Endothelial cell of umbilical vein (primary cell): Measurements from ENCODE around the gene KCNK15. TPM values are rescaled to one million over a fixed set of nuclear protein-coding genes. Genes with fewer than 3 reads are reported as not detected.

Experiments used
- BruUV-seq: library from RNA; stranded (reverse); fragments of 400-500 nt; replicated peaks from 2 replicates; lab custom pipeline; 2021; lab: Mats Ljungman, UMichigan
- CTCF ChIA-PET: fragments of 300-600, 350-600 bp; sonication (Branson Sonifier 250); formaldehyde crosslinking; loops from one replicate; lab custom pipeline; 2021; ENCODE audit warnings: antibody characterized with exemption, inconsistent platforms; lab: Charles Lee
- POLR2A ChIA-PET: fragments of 300-600, 350-600 bp; sonication (Branson Sonifier 250); formaldehyde crosslinking; loops from one replicate; lab custom pipeline; 2021; ENCODE audit warnings: antibody characterized with exemption, inconsistent platforms; lab: Charles Lee
- DNase-seq: peaks from one replicate; pipeline ENCODE4 v3.0.0-alpha.2; 2011; ENCODE audit warnings: low read depth, low spot score
- FAIRE-seq: peaks from 2 replicates; lab custom pipeline; 2011; peaks lifted over from hg19 to GRCh38; lab: Jason Lieb, UNC
- H2AFZ ChIP-seq: 2 replicates; pipeline ENCODE4 v1.6.0; 2012; ENCODE audit warnings: low read depth, low read length, control low read depth, inconsistent platforms
- H3K27ac ChIP-seq: 2 replicates; pipeline ENCODE4 v1.5.1; 2011; ENCODE audit warnings: low read depth, mild to moderate bottlenecking, control low read depth, low read length, moderate library complexity; ENCODE audit not compliant: insufficient read depth
- H3K27me3 ChIP-seq, 2 experiments: 2 replicates each; pipeline versions ENCODE4 v1.6.0 to v1.6.1; 2011; ENCODE audit warnings: low read length in 2 of 2, mixed read lengths in 1 of 2; ENCODE audit not compliant: control insufficient read depth in 2 of 2, insufficient read depth in 2 of 2
- H3K36me3 ChIP-seq, 2 experiments: 2 replicates in 1 of 2; 3 replicates in 1 of 2; pipeline ENCODE4 v1.5.1; 2011; ENCODE audit warnings: low read length in 2 of 2, mild to moderate bottlenecking in 1 of 2, moderate library complexity in 1 of 2; ENCODE audit not compliant: control insufficient read depth in 2 of 2, insufficient read depth in 2 of 2; ENCODE audit errors: extremely low read depth in 1 of 2
- H3K4me1 ChIP-seq: 3 replicates; pipeline ENCODE4 v1.5.1; 2011; ENCODE audit warnings: mild to moderate bottlenecking, low read length; ENCODE audit not compliant: control insufficient read depth, insufficient read depth; ENCODE audit errors: extremely low read depth
- H3K4me2 ChIP-seq: 2 replicates; pipeline ENCODE4 v1.6.1; 2011; ENCODE audit warnings: low read length, control low read depth, mixed read lengths; ENCODE audit not compliant: insufficient read depth
- H3K4me3 ChIP-seq, 3 experiments: fragments of 200-600 bp in 1 of 3; sonication (generic), shearing (Covaris generic) in 1 of 3; replicated peaks in 1 of 3; 2 replicates each; pipeline ENCODE4 v1.5.1; 2011 to 2016; ENCODE audit warnings: control low read depth in 3 of 3, low read length in 3 of 3, mild to moderate bottlenecking in 2 of 3, inconsistent platforms in 1 of 3, low read depth in 1 of 3, moderate library complexity in 1 of 3; ENCODE audit not compliant: insufficient read depth in 1 of 3
- H3K79me2 ChIP-seq: 2 replicates; pipeline ENCODE4 v1.6.0; 2012; ENCODE audit warnings: low read length, inconsistent platforms; ENCODE audit not compliant: control insufficient read depth, insufficient read depth
- H3K9ac ChIP-seq: replicated peaks from 2 replicates; pipeline ENCODE3; 2011; ENCODE audit warnings: low read length, control low read depth; ENCODE audit not compliant: insufficient read depth; ENCODE audit errors: extremely low read depth
- H3K9me1 ChIP-seq: replicated peaks from 3 replicates; pipeline ENCODE4 v1.6.0; 2011; ENCODE audit warnings: mild to moderate bottlenecking, low read length; ENCODE audit not compliant: control insufficient read depth, insufficient read depth; ENCODE audit errors: extremely low read depth
- H3K9me3 ChIP-seq: replicated peaks from 2 replicates; pipeline ENCODE4 v1.5.1; 2012; ENCODE audit warnings: low read length, inconsistent platforms; ENCODE audit not compliant: control insufficient read depth, insufficient read depth
- H4K20me1 ChIP-seq: replicated peaks from 2 replicates; pipeline ENCODE3; 2011; ENCODE audit warnings: mild to moderate bottlenecking, low read length; ENCODE audit not compliant: control insufficient read depth, insufficient read depth; ENCODE audit errors: extremely low read depth
- FOS ChIP-seq: IDR thresholded peaks from 2 replicates; pipeline ENCODE4 v1.6.1; 2011; ENCODE audit warnings: mild to moderate bottlenecking, low read length, moderate library complexity, borderline replicate concordance; ENCODE audit not compliant: insufficient read depth
- MYC ChIP-seq: IDR thresholded peaks from one replicate; pipeline ENCODE4 v1.6.1; 2011; ENCODE audit warnings: mild to moderate bottlenecking, low read depth, low read length
- POLR2A ChIP-seq: IDR thresholded peaks from 2 replicates; pipeline ENCODE4 v1.6.1; 2012; ENCODE audit warnings: low read depth, mild to moderate bottlenecking, control low read depth, low read length
- POLR2AphosphoS5 ChIP-seq: IDR thresholded peaks from 2 replicates; pipeline ENCODE4 v1.6.1; 2012; ENCODE audit warnings: low read depth, mild to moderate bottlenecking, control low read depth, low read length, moderate library complexity; ENCODE audit not compliant: insufficient read depth
- dilution Hi-C: fragments of 300-500 bp; cut with MboI; formaldehyde crosslinking; loops from one replicate; pipeline ENCODE4 v1.15.0; 2019; ENCODE audit warnings: low sequenced_read_pairs; ENCODE audit not compliant: extremely low pct_ligation_motif_present
- intact Hi-C: fragments of 100-400 bp; cut with micrococcal nuclease; formaldehyde crosslinking; loops from one replicate; pipeline ENCODE4 v1.10.0; 2022
- polyA plus RNA-seq, 4 experiments: library from polyadenylated mRNA; depleted of rRNA in 3 of 4; stranded (reverse) in 3 of 4; unstranded in 1 of 4; fragments of >200 nt; gene quantifications; 2 replicates each; pipeline versions ENCODE4 v1.2.1 to v1.2.3, GENCODE V29; 2011 to 2012; ENCODE audit warnings: missing spikeins in 1 of 4
- total RNA-seq: library from RNA; stranded (reverse); gene quantifications from 2 replicates; pipeline ENCODE4 v1.2.3, GENCODE V29; 2021
- TF ChIP-seq, protein P1 (sequence below), 2 donors: IDR thresholded peaks; 1 replicate in 1 of 2; 2 replicates in 1 of 2; pipeline ENCODE4 v1.5.1; 2011; ENCODE audit warnings: low read length in 2 of 2, mild to moderate bottlenecking in 2 of 2, moderate library complexity in 2 of 2, control low read depth in 1 of 2, inconsistent platforms in 1 of 2, low read depth in 1 of 2; ENCODE audit not compliant: insufficient read depth in 1 of 2; ENCODE audit errors: extremely low read depth in 1 of 2
- TF ChIP-seq, protein P2 (sequence below): IDR thresholded peaks from 2 replicates; pipeline ENCODE4 v1.6.1; 2011; ENCODE audit not compliant: insufficient read depth, insufficient read length

Gene KCNK15
- total and polyA plus RNA-seq, 2 donors (not counting 3 experiments of a cell fraction or from before 2014, with no cell fraction given): 0.06 TPM; not detected in 1

DNA sequence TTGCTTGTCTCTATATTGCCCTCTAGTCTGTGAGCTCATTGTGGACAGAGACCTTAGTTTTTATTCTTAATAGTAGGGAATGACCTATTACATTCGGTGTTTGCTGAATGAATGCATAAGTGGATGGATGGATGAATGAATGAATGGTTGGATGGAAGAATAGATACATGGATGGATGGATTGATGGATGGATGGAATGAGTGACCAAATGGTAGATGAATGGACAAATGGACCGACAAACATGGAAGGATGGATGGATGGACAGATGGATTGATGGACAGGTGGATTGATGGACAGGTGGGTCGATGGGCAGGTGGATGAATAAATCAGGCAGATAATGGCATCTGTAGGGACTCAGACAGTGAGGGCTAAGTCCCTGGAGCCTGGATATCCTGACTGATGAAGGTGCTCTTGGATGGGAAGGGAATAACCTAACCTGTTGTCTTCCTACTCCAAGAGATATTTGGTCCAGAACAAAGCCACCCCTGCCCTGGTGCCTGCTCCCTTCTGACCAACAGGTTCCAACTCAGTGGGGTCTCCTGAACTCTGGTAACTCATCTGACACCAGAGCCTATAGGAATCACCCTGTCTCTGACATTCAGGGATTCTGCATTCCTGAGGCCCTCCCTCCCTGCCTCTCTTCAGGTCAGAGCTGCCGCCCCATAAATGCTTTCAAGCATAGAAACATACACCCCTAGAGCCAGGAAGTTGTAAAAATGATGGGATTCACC, 40.1 kb upstream of the KCNK15 start:
- Histone ChIP-seq H3K4me1 (peaks cover 13% of the 10 kb centered on the region), H3K27ac (no peak overlapping the region), H3K4me2 (no peak overlapping the region), H3K9me3 (no peaks in the 10 kb centered on the region), H3K9ac (no peak overlapping the region), H4K20me1 (no peaks in the 10 kb centered on the region), H3K4me3 (no peak overlapping the region), H3K79me2 (no peaks in the 10 kb centered on the region), H3K27me3 (no peaks in the 10 kb centered on the region), H3K36me3 (no peaks in the 10 kb centered on the region), H3K9me1 (no peaks in the 10 kb centered on the region), H2AFZ (no peak overlapping the region)
- TF ChIP-seq, protein P1, sequence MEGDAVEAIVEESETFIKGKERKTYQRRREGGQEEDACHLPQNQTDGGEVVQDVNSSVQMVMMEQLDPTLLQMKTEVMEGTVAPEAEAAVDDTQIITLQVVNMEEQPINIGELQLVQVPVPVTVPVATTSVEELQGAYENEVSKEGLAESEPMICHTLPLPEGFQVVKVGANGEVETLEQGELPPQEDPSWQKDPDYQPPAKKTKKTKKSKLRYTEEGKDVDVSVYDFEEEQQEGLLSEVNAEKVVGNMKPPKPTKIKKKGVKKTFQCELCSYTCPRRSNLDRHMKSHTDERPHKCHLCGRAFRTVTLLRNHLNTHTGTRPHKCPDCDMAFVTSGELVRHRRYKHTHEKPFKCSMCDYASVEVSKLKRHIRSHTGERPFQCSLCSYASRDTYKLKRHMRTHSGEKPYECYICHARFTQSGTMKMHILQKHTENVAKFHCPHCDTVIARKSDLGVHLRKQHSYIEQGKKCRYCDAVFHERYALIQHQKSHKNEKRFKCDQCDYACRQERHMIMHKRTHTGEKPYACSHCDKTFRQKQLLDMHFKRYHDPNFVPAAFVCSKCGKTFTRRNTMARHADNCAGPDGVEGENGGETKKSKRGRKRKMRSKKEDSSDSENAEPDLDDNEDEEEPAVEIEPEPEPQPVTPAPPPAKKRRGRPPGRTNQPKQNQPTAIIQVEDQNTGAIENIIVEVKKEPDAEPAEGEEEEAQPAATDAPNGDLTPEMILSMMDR (IDR thresholded peaks at IDR 0.05; ENCODE audit: extremely low read depth in 1 of 2, insufficient read depth in 1 of 2, low read depth in 1 of 2, low read length in 2 of 2): no peak
- TF ChIP-seq POLR2A: no peak
- TF ChIP-seq MYC: no peak
- TF ChIP-seq, protein P2, sequence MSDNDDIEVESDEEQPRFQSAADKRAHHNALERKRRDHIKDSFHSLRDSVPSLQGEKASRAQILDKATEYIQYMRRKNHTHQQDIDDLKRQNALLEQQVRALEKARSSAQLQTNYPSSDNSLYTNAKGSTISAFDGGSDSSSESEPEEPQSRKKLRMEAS: no peak
- no peak for TF ChIP-seq POLR2AphosphoS5
- TF ChIP-seq FOS: no peak
- ChIA-PET CTCF (interaction anchor here (0.8 to 2.2 kb wide), 5 partner anchors 9 to 27 kb away, joined by 3 to 9 read pairs (median 4); partner anchors contain the start of gene CCN5), POLR2A (no interaction called here)
- BruUV-seq: no TSS peak
- FAIRE-seq: no peak
- intact Hi-C loops (no loop called here), dilution Hi-C loops (no loop called here)
- no peak for DNase-seq
